GM21360 (cell line): Measurements from ENCODE around the gene ADAMTS15.

Experiments
- ATAC-seq: cut with Tn5 transposase; IDR thresholded peaks from one replicate; pipeline ENCODE4 v1.9.1; 2021; ENCODE audit warnings: mild to moderate bottlenecking, moderate library complexity; ENCODE audit not compliant: unreplicated experiment

The ADAMTS15 gene

GRCh38 chr11:130416530-130416882 lies 31.9 kb upstream of the ADAMTS15 start:
- ATAC-seq, result no peak

GRCh38 chr11:130416906-130417305 lies 31.5 kb upstream of the ADAMTS15 start:
- no peak for ATAC-seq

GRCh38 chr11:130418210-130418609 lies 30.2 kb upstream of the ADAMTS15 start:
- ATAC-seq, result no peak

- ATAC-seq, result no peak
Measured at GRCh38 chr11:130418756-130419155, 29.7 kb upstream of the ADAMTS15 start.

- ATAC-seq, result no peak
Measured at GRCh38 chr11:130420478-130421198, 27.8 kb upstream of the ADAMTS15 start.

- ATAC-seq, result no peak
Measured at GRCh38 chr11:130421199-130421585, 27.3 kb upstream of the ADAMTS15 start.

- ATAC-seq, result no peak
Measured at GRCh38 chr11:130421697-130422096, 26.7 kb upstream of the ADAMTS15 start.

- no peak for ATAC-seq
Measured at GRCh38 chr11:130422251-130422995, 26.0 kb upstream of the ADAMTS15 start.

- no peak for ATAC-seq
Measured at GRCh38 chr11:130423541-130424142, 24.8 kb upstream of the ADAMTS15 start.

GRCh38 chr11:130424613-130425140 lies 23.8 kb upstream of the ADAMTS15 start:
- no peak for ATAC-seq

- no peak for ATAC-seq
Measured at GRCh38 chr11:130425156-130425555, 23.3 kb upstream of the ADAMTS15 start.

GRCh38 chr11:130426223-130426836 lies 22.1 kb upstream of the ADAMTS15 start:
- ATAC-seq, result no peak

GRCh38 chr11:130426837-130427341 lies 21.6 kb upstream of the ADAMTS15 start:
- ATAC-seq, result no peak

- ATAC-seq, result no peak
Measured at GRCh38 chr11:130427581-130428315, 20.7 kb upstream of the ADAMTS15 start.

- ATAC-seq, result no peak
Measured at GRCh38 chr11:130428316-130429119, 19.9 kb upstream of the ADAMTS15 start, which contains the start of gene ADAMTS8. Gene ADAMTS8, minus strand, starts transcription at chr11:130428609. Its CDS starts 323 bp downstream, at chr11:130428286.

- ATAC-seq, result no peak
Measured at GRCh38 chr11:130429120-130429681, 19.2 kb upstream of the ADAMTS15 start.

- no peak for ATAC-seq
Measured at GRCh38 chr11:130429983-130430382, 18.5 kb upstream of the ADAMTS15 start.

- ATAC-seq, result peak; percentile 62
Measured at GRCh38 chr11:130431331-130431773, 17.1 kb upstream of the ADAMTS15 start.

GRCh38 chr11:130431801-130432200 lies 16.6 kb upstream of the ADAMTS15 start:
- no peak for ATAC-seq
